Activated T-cell treated with anti-CD3 and anti-CD28 coated beads, Interleukin-2, amount 50 U/mL, for 4 hours (primary cell): ENCODE results near the gene DOK6. TPM values are rescaled to one million over a fixed set of nuclear protein-coding genes. Genes with fewer than 3 reads are reported as not detected.

Source experiments
- ATAC-seq, 2 donors: fragments of 200-7000 bp; cut with Tn5 transposase; one replicate each; pipeline ENCODE4 v1.10.0; 2021
- DNase-seq: peaks from one replicate; pipeline ENCODE4 v3.0.0-alpha.2; 2020
- H3K27me3 Mint-ChIP-seq: one replicate; pipeline ENCODE4 v1.8.0; 2021; ENCODE audit warnings: low read depth, mixed read lengths
- H3K36me3 Mint-ChIP-seq: one replicate; pipeline ENCODE4 v1.8.0; 2022; ENCODE audit warnings: mixed read lengths; ENCODE audit not compliant: insufficient read depth
- H3K4me1 Mint-ChIP-seq: one replicate; pipeline ENCODE4 v1.8.0; 2021; ENCODE audit warnings: low read depth, mixed read lengths
- H3K4me3 Mint-ChIP-seq: one replicate; pipeline ENCODE4 v1.8.0; 2021; ENCODE audit warnings: mild to moderate bottlenecking, moderate library complexity, mixed read lengths
- H3K9me3 Mint-ChIP-seq: one replicate; pipeline ENCODE4 v1.8.0; 2021; ENCODE audit warnings: mixed read lengths
- total RNA-seq, 3 donors: library from RNA; stranded (reverse); gene quantifications; one replicate each; pipeline ENCODE4 v1.2.1, GENCODE V29; 2021

The DOK6 gene
- total RNA-seq, 3 donors from 2014 or later: 0.03 TPM; not detected in 2

DNA sequence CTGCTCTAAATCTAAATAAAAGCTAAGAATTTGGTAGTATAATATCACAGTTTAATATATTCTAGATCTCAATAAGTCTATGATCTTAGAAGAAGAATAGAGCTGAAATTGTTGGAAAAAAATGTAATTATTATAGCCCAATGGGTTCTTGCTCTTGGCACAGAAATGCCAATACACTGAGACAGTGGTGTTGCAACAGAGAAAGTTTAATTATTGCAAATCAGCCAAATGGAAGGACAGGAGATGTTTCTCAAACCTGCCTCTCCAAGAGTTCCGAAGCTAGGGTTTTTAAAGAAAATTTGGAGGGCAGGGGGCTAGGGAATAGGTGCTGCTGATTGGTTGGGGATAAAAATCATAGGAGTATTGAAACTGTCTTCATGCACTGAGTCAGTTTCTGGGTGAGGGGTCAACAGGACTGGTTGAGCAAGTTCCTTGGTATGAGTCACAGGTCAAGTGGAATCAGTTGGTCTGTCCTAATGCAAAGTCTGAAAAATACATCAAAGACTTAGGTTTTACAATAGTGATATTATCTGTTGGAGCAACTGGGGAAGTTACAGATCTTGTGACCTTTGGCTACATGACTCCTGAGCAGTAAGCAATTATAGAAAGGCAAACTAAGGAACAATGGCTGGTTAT is 318.3 kb downstream of the DOK6 start:
- Mint-ChIP-seq H3K4me3 (no peak overlapping the region), H3K36me3 (peaks cover 2% of the 10 kb centered on the region), H3K27me3 (no peaks in the 10 kb centered on the region), H3K4me1 (peaks cover 5% of the 10 kb centered on the region), H3K9me3 (peaks cover 23% of the 10 kb centered on the region)
- no peak for DNase-seq
- ATAC-seq: no peak

DNA sequence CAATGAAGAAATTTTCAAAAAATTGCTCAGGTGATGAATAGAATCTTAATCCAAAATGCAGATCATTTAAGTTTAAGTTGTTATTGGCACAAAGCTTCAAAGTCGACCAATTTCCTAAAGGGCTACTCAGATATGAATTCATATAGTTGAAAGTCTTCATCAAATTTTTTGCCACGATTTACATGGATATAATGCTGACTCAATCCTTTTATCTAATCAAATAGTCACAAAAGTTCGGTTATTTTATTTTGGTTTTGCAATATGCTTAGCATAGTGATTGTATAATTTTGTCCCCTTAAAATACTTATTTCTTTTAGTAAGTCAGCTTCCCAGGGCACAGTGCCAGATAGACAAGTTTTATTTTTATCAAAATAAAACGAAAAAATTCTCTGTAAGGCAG is 319.7 kb downstream of the DOK6 start:
- peaks cover 23% of the 10 kb centered on the region for H3K9me3 Mint-ChIP-seq
- H3K36me3 Mint-ChIP-seq: peaks cover 2% of the 10 kb centered on the region
- H3K27me3 Mint-ChIP-seq: no peaks in the 10 kb centered on the region
- ATAC-seq (no peak), DNase-seq (no peak)
- H3K4me1 Mint-ChIP-seq: peaks cover 5% of the 10 kb centered on the region
- H3K4me3 Mint-ChIP-seq: no peak overlapping the region

DNA sequence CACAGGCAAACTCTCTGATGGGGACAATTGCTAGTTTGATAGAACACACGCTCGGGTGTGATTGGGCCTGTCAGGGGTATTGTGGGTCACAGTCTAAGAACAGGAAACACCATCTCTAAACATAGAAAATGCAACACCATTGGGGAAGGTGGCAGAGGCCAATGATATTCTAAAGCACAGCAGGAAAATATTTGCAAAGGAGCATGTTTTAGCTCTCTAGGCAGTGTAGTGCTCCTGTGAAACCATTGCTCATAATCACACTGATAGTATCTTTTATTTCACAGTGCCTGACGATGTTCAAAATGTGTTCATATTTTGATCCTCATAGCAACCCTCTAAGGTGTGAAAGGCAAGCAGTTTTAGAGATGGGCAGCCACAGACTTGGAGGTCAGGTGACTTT is 322.7 kb downstream of the DOK6 start:
- Mint-ChIP-seq H3K36me3 (peaks cover 3% of the 10 kb centered on the region), H3K9me3 (peaks cover 12% of the 10 kb centered on the region), H3K27me3 (no peaks in the 10 kb centered on the region), H3K4me1 (peaks cover 5% of the 10 kb centered on the region), H3K4me3 (no peak overlapping the region)
- ATAC-seq (peak; percentile 30 to 35), DNase-seq (no peak)

DNA sequence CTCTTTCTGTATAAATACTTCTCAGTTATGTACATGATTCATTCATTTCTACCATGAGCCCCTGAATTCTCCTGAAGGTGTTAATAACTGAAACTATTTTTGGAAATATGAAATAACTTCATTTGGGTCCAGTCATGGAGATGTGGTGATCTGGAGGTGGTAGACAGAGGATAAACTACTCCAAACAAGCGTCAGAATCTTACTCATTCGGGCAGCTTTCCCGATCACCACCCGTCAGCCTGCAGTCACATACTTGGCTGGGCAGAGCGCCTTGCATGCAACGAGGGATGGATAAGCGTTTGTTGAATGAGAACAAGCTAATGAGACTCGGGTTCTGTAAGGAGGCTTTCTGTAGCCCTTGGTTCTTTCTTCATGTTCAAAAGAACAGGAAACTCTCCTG is 324.3 kb downstream of the DOK6 start:
- no peak overlapping the region for H3K4me3 Mint-ChIP-seq
- no peaks in the 10 kb centered on the region for H3K27me3 Mint-ChIP-seq
- H3K9me3 Mint-ChIP-seq: peaks cover 3% of the 10 kb centered on the region
- H3K36me3 Mint-ChIP-seq: peaks cover 9% of the 10 kb centered on the region
- ATAC-seq (no peak), DNase-seq (no peak)
- H3K4me1 Mint-ChIP-seq: peaks cover 5% of the 10 kb centered on the region

DNA sequence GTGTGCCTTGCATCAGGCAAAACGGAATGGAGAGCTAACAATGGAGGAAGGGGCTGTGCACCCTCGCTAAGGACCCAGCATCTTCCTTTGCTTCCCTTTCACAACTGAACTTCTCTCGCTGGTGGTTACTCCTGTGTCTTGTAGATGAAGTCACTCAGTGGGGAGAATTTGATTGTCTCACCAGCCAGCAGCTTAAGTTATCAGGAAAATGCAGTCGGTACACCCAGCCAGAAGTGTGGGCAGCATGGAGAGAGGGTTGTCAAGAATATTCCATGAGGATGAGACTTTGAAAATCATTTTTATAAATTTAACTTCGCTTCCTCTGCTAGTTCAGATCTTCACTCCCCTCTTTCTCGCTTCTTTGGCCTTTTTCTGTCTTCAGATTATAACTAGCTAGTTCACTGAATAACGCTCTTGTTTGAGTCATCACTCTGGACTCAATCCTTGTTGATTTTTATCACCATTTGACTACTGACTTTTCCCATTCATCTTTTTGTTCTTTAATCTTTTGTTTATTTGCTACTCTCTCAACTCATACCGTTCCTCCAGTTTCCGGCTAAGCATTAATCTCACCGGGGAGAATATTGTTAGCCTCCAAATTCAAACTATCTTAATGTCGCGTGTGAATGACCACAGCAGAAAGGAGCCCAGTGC is 325.3 kb downstream of the DOK6 start:
- no peak for ATAC-seq
- no peak overlapping the region for H3K4me3 Mint-ChIP-seq

DNA sequence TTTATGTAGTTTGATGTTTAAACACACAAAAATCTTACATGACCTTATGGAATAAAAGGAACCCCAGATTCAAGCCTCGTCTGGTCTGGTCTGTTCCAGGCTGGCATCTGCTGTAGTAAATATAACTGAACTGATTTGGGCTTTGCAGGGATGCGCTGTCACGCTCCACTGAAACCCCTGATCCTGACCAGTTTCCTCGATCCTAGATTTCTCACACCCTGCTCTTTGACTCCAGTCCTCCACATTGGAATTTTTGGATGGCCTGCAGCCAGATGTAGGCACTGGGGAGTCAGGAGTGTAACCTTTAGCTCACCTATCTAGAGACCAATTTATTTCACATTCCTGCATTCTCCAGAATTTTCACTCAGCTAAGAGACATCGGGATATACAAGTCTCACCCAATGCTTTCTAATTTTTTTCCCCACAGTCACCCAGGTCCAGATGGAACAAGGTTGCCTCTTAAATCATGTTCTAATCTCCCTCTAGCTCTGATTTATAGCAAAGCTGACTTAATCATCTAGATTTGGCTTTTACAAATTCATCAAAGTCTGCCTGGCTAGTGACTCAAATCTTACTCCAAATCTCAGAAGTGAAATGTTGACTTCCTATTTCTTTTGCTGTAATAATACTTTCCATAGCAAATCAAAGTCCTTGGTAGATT is 327.4 kb downstream of the DOK6 start:
- Mint-ChIP-seq H3K9me3 (no peaks in the 10 kb centered on the region), H3K4me1 (peaks cover 5% of the 10 kb centered on the region), H3K27me3 (no peaks in the 10 kb centered on the region), H3K4me3 (no peak overlapping the region), H3K36me3 (peaks cover 11% of the 10 kb centered on the region)
- DNase-seq: no peak
- ATAC-seq: no peak

More for the DNA sequence above, 325.3 kb downstream of the DOK6 start:
- Mint-ChIP-seq H3K27me3 (no peaks in the 10 kb centered on the region), H3K36me3 (peaks cover 9% of the 10 kb centered on the region), H3K9me3 (no peaks in the 10 kb centered on the region), H3K4me1 (peaks cover 5% of the 10 kb centered on the region)
- DNase-seq: no peak

DNA sequence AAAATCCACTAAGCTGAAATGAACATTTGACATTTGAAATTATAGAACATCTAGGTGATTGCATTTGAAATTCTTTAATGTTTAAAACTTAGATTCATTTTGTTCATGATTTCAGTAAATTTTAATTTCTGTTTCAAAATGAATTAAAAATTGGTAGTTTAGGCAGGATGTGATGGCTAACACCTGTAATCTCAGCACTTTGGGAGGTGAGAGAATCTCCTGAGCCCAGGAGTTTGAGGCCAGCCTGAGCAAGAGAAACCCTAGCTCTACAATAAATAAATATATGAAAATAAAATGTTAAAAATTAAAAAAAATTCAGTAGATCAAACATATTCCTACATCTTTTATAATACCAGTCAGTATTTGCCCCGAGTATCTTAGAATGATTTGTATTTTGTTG is 330.0 kb downstream of the DOK6 start:
- no peak for DNase-seq
- ATAC-seq: no peak

DNA sequence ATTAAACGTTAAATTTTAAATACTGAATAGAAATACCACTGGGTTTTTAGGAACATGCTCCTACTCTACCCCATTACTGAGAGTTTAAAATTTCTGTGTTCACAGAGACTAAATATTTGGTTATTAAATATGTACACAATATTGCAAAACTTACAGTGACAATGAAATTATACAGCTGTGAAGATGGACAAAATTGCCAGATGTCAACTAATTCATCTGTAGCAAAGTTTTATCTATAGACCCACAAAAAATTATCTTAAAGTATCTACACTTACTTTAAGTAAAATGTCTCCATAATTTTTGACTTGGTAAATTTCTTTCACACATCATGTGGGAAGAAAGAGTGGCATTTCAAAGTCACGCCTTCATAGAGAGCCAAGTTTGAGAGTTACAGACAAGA is 333.8 kb downstream of the DOK6 start:
- no peaks in the 10 kb centered on the region for H3K4me1 Mint-ChIP-seq

More for the DNA sequence above, 330.0 kb downstream of the DOK6 start:
- Mint-ChIP-seq H3K4me3 (no peak overlapping the region), H3K27me3 (no peaks in the 10 kb centered on the region), H3K4me1 (no peaks in the 10 kb centered on the region), H3K36me3 (peaks cover 11% of the 10 kb centered on the region), H3K9me3 (peaks cover 5% of the 10 kb centered on the region)

DNA sequence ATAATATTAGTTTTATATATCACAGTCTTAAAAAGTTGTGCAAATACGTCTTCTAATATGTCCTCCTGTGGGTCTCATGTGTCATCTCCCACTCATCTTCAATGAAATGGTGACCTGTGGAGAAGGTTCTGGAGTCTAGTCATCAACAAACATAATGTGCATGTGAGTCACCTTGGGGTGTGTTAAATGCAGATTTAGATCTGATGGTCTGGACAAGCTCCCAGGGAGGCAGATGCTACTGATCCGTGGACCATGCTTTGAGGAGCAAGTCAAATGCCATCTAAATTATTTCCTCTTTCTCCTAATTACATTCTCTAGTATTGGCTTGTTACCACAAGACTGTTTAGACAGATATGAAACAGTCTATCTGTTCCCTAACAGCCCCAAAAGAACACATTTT is 336.0 kb downstream of the DOK6 start:
- no peak overlapping the region for H3K4me3 Mint-ChIP-seq
- peaks cover 2% of the 10 kb centered on the region for H3K36me3 Mint-ChIP-seq
- ATAC-seq (no peak), DNase-seq (no peak)
- H3K27me3 Mint-ChIP-seq: no peaks in the 10 kb centered on the region
- peaks cover 14% of the 10 kb centered on the region for H3K9me3 Mint-ChIP-seq
- no peaks in the 10 kb centered on the region for H3K4me1 Mint-ChIP-seq

More for the DNA sequence above, 333.8 kb downstream of the DOK6 start:
- ATAC-seq (no peak), DNase-seq (no peak)
- no peaks in the 10 kb centered on the region for H3K27me3 Mint-ChIP-seq
- peaks cover 3% of the 10 kb centered on the region for H3K36me3 Mint-ChIP-seq
- H3K9me3 Mint-ChIP-seq: peaks cover 14% of the 10 kb centered on the region
- H3K4me3 Mint-ChIP-seq: no peak overlapping the region

DNA sequence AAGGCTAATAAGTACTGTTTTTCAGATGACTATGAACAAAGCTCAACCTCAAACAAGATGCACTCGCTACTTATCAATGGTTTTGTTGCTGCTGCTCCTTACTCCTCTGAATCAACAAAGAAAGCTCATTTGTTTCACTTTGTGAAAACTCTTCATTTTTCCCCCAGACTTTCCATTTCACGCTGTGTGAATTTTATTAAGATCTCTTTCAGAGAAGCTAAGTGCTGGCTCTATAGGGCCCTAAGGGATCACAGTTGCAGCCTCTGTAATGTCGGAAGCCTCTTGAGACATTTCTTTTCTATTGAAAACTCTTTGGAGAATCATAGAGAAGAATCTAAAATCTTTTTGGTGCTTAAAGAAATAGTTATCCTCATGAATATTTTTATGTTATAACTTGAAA is 337.2 kb downstream of the DOK6 start:
- Mint-ChIP-seq H3K4me1 (no peaks in the 10 kb centered on the region), H3K27me3 (no peaks in the 10 kb centered on the region), H3K36me3 (peaks cover under 1% of the 10 kb centered on the region), H3K9me3 (peaks cover 14% of the 10 kb centered on the region), H3K4me3 (no peak overlapping the region)
- no peak for DNase-seq
- ATAC-seq: no peak

DNA sequence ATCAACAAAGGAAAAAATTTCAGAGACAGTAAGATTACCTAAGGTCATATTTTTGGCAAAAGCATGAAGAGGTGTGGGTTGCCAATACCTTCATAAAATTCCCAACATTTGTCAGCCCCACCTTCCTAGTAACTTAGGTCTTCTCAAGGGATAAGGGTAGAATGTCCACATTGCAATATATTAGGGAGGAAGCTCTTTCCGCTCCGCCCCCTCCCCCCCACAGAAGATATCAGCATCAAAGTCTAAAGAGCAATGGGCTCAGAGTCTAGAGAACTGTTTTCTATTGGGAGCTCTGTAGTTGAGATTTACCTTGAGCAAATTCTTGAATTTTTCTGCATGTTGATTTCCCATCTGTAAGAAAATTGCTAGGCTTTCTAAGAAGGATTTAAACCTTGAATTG is 346.7 kb downstream of the DOK6 start:
- ATAC-seq (no peak), DNase-seq (no peak)
- H3K4me3 Mint-ChIP-seq: no peak overlapping the region
- no peaks in the 10 kb centered on the region for H3K4me1 Mint-ChIP-seq
- no peaks in the 10 kb centered on the region for H3K27me3 Mint-ChIP-seq
- peaks cover 5% of the 10 kb centered on the region for H3K9me3 Mint-ChIP-seq
- peaks cover 13% of the 10 kb centered on the region for H3K36me3 Mint-ChIP-seq

DNA sequence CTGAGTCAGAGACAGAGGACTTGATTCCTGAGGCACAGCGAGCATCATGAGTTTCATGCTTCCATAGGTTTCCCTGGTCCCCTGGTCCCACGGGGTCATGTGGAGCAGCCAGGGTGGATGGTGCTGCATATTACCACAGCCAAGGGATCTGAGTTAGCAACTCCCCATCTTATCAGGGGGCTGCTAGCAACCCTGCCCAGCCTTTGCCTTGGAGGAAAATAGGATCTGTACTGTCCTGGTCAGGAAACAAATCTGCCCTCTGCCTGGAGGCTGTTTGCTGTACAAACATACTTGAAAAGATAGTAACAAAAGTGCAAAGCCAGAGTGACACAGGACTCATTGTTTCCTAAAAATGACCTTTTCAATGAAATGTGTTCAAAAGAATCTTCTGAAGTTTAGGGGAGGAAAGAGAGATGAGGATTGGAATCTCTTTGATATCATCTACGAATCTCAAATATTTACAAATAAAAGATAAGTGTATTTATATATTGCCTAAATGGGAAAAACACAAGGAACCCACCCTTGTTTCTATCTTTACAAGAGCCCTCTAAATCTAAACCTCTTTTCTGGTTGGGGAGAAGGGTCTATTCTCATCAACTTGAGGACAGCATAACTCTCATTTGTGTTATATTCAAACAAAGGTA is 352.2 kb downstream of the DOK6 start:
- H3K4me1 Mint-ChIP-seq: peaks cover 40% of the 10 kb centered on the region
- DNase-seq (no peak), ATAC-seq (no peak)
- peaks cover 23% of the 10 kb centered on the region for H3K36me3 Mint-ChIP-seq
- H3K9me3 Mint-ChIP-seq: peaks cover 18% of the 10 kb centered on the region
- H3K27me3 Mint-ChIP-seq: no peaks in the 10 kb centered on the region
- H3K4me3 Mint-ChIP-seq: no peak overlapping the region

DNA sequence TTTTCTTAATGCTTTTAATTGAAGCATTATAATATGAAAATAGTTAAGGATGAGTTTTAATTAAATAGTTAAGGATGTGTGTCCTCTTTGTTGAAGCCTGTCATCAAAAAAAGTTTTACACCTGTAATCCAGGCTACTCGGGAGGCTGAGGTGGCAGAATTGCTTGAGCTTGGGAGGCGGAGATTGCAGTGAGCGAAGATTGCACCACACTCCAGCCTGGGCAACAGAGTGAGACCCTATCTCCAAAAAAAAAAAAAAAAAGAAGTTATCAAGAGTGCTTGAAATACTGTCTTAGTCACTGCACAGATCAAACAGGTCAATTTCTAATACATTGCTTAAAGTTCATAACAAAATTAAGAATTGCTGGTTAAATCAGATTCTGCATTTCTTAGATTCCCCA is 353.4 kb downstream of the DOK6 start:
- H3K9me3 Mint-ChIP-seq: peaks cover 18% of the 10 kb centered on the region
- peaks cover 22% of the 10 kb centered on the region for H3K36me3 Mint-ChIP-seq
- H3K27me3 Mint-ChIP-seq: no peaks in the 10 kb centered on the region
- DNase-seq: no peak
- ATAC-seq: no peak
- peaks cover 49% of the 10 kb centered on the region for H3K4me1 Mint-ChIP-seq
- H3K4me3 Mint-ChIP-seq: no peak overlapping the region

DNA sequence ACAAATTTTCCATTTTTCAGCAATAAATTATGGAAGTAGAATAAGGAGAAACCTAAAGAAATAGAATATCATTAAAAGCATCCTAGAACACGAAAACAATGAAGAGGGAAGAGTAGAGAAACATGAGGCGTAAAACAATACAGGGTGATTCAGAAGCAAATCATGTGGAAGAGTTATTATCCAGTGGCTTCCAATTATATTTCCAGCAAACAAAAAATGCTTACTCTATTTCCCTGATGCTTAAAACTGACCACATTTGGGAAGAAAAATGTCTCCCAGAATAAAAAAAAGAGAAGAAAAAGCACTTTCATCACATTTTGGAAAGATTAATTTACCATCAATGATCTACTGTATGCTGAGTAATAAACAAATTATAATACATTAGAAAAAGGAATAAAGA is 354.4 kb downstream of the DOK6 start:
- Mint-ChIP-seq H3K9me3 (peaks cover 16% of the 10 kb centered on the region), H3K36me3 (peaks cover 20% of the 10 kb centered on the region), H3K4me1 (peaks cover 49% of the 10 kb centered on the region), H3K27me3 (no peaks in the 10 kb centered on the region), H3K4me3 (no peak overlapping the region)
- DNase-seq (no peak), ATAC-seq (no peak)
